ENCODE measurements around the gene SOX13.

SOX13 gene

GRCh38 chr1:204065174-204065985 is 7.5 kb upstream of the SOX13 start:
- peak; percentile 40 for DNase-seq (ENCODE audit: low read depth)

- DNase-seq (ENCODE audit: low read depth) = no peak
Observed at GRCh38 chr1:204065986-204066300, 7.0 kb upstream of the SOX13 start.

- DNase-seq (ENCODE audit: low read depth) = no peak
Observed at GRCh38 chr1:204067935-204068334, 5.0 kb upstream of the SOX13 start.

- no peak for DNase-seq (ENCODE audit: low read depth)
Observed at GRCh38 chr1:204069887-204070286, 3.0 kb upstream of the SOX13 start.

GRCh38 chr1:204070895-204071294 is 2.0 kb upstream of the SOX13 start:
- no peak for DNase-seq (ENCODE audit: low read depth)

- peak; percentile 34 for DNase-seq (ENCODE audit: low read depth)
Observed at GRCh38 chr1:204073837-204074273, 940 bp downstream of the SOX13 start.

GRCh38 chr1:204074274-204075138 is 1.6 kb downstream of the SOX13 start:
- peak; percentile 72 for DNase-seq (ENCODE audit: low read depth)

GRCh38 chr1:204075139-204075521 is 2.2 kb downstream of the SOX13 start:
- DNase-seq (ENCODE audit: low read depth) = no peak

GRCh38 chr1:204075890-204076846 is 3.3 kb downstream of the SOX13 start:
- DNase-seq (ENCODE audit: low read depth) = no peak

GRCh38 chr1:204076891-204077290 is 4.0 kb downstream of the SOX13 start:
- DNase-seq (ENCODE audit: low read depth) = no peak

GRCh38 chr1:204077979-204078696 is 5.2 kb downstream of the SOX13 start:
- DNase-seq (ENCODE audit: low read depth) = no peak

- DNase-seq (ENCODE audit: low read depth) = peak; percentile 24
Observed at GRCh38 chr1:204079608-204079999, 6.7 kb downstream of the SOX13 start.

- DNase-seq (ENCODE audit: low read depth) = peak; percentile 84
Observed at GRCh38 chr1:204080163-204080903, 7.4 kb downstream of the SOX13 start.

GRCh38 chr1:204081164-204081790 is 8.4 kb downstream of the SOX13 start:
- DNase-seq (ENCODE audit: low read depth) = no peak

GRCh38 chr1:204081791-204082513 is 9.0 kb downstream of the SOX13 start:
- no peak for DNase-seq (ENCODE audit: low read depth)

GRCh38 chr1:204083491-204083890 is 10.6 kb downstream of the SOX13 start:
- no peak for DNase-seq (ENCODE audit: low read depth)

GRCh38 chr1:204084247-204084772 is 11.4 kb downstream of the SOX13 start:
- DNase-seq (ENCODE audit: low read depth) = no peak

- no peak for DNase-seq (ENCODE audit: low read depth)
Observed at GRCh38 chr1:204085876-204086275, 13.0 kb downstream of the SOX13 start.

GRCh38 chr1:204087181-204087892 is 14.4 kb downstream of the SOX13 start:
- DNase-seq (ENCODE audit: low read depth) = no peak

Measured in ELR (cell line).